ENCODE data around the gene DNAAF8.
"Not testable (repeated sequence)": the region's sequence is repeated elsewhere in the genome, so short reads cannot be mapped to it uniquely, and the experiment has no call there.

The DNAAF8 gene

GRCh38 chr16:4783251-4783950 lies 49.1 kb downstream of the DNAAF8 start:
- DNase-seq (ENCODE audit: low read depth in 2 of 2) = no peak

- DNase-seq (ENCODE audit: low read depth in 2 of 2) = no peak
These were observed 49.6 kb downstream of the DNAAF8 start for GRCh38 chr16:4783951-4784336.

GRCh38 chr16:4784444-4784987 lies 50.2 kb downstream of the DNAAF8 start:
- not testable (repeated sequence) for DNase-seq (ENCODE audit: low read depth in 2 of 2)

DNA sequence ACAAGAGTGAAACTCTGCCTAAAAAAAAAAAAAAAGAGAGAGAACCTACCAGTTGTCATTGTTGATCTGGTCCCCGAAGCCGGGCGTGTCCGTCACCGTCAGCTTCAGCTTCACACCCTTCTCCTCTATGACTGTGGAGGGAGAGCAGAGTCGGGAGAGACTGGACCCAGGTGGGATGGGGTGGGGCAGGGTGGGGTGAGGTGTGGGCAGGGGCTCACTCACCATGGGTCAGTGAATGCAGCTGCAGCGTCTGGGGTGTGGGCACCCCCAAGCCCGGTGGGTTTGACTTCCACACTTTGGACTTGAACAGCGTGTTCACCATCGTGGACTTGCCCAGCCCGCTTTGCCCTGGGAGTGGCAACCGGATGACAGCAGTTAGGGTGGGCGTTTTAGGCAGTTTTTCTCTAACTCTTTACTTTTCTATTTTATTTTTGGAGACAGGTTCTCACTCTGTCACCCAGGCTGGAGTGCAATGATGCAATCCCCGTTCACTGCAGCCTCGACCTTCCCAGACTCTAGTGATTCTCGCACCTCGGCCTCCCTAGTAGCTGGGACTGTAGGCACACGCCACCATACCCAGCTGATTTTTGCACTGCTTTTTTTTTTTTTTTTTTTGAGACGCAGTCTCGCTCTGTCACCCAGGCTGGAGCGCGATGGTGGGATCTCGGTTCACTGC lies 51.6 kb downstream of the DNAAF8 start:
- no peak for DNase-seq (ENCODE audit: low read depth in 2 of 2)

DNA sequence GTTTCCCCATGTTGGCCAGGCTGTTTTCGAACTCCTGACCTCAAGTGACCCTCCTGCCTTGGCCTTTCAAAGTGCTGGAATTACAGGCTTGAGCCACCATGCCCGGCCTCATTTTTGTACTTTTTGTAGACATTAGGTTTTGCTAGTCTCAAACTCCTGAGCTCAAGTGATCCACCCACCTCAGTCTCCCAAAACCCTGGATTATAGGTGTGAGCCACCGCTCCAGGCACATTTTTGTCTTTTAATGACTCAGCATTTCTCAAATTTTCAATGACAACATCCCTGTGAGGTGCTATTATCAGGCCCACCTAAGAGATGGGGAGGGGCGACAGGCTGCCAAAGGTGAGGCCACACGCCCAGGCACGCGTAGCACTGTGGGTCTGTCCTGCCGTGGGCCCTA lies 52.7 kb downstream of the DNAAF8 start:
- no peak for DNase-seq (ENCODE audit: low read depth in 2 of 2)

- no peak for DNase-seq (ENCODE audit: low read depth in 2 of 2)
These were observed 53.5 kb downstream of the DNAAF8 start, which contains the start of gene SEPTIN12 for GRCh38 chr16:4787627-4788482. TSS of gene SEPTIN12 (minus strand) at chr16:4788345. CDS start at chr16:4787645, 700 bp downstream.

DNA sequence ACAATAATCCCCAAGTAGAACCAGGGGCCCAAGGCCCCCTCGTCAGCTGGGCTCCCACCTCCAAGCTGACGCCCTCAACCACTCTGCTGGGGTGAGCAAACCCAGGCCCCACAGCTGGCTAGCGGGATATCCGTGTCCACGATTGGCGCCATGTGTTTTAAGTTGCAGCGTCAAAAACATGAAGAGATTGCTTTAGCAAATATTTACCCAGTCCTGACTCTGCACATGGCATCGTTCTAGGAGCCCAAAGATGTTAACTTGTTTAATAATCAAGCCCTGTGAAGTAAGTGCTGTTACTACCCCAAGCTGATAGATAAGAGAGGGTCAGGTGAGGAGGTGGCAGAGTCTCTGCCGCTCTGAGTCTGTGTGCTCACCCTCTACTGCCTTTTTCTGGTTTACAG lies 54.2 kb downstream of the DNAAF8 start:
- no peak for DNase-seq (ENCODE audit: low read depth in 2 of 2)

DNA sequence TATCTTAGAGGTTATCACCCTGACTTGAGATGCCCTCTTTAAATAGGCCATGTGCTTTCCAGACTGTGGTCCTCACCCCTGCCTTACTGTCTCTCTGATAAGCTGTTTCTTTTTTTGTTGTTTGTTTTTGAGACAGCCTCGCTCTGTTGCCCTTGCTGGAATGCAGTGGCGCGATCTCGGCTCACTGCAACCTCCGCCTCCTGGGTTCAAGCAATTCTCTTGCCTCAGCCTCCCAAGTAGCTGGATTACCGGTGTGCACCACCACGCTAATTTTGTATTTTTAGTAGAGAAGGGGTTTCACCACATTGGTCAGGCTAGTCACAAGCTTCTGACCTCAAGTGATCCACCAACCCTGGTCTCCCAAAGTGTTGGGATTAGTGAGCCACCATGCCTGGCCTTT lies 54.6 kb downstream of the DNAAF8 start:
- no peak for DNase-seq (ENCODE audit: low read depth in 2 of 2)

DNA sequence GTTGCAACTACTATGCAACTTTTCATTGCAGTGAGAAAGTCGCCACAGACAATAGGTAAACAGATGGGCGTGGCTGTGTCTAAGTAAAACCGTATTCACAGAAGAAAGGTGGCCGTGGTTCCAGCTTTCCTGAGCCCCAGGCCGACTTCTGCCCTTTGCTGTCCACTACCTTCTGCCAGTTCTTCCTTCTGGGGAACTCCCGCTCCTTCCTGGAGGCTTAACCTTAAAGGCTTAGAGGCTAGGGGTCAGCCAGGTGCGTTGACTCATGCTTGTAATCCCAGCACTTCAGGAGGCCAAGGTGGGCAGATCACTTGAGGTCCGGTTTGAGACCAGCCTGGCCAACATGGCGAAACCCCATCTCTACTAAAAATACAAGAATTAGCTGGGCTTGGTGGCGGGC lies 55.9 kb downstream of the DNAAF8 start:
- DNase-seq (ENCODE audit: low read depth in 2 of 2) = no peak

DNA sequence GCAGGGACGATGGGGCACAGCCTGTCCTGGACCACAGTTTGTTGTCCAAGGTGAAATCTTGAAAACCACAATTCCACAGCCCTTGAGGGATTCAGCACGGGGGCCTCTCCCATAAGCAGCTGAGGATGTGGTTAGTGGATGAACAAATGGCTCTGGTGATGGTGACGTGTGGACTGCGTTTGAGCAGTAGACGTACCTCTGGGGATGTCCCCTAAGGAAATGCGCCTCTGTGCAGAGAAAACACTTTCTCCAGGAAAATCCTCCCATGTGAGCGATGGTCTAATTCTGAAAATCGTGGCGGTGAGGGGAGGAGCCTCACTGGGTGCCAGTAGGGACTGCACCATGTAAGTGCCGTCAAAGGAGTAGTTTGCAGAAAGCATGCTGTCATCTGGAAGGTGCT lies 56.5 kb downstream of the DNAAF8 start:
- no peak for DNase-seq (ENCODE audit: low read depth in 2 of 2)

DNA sequence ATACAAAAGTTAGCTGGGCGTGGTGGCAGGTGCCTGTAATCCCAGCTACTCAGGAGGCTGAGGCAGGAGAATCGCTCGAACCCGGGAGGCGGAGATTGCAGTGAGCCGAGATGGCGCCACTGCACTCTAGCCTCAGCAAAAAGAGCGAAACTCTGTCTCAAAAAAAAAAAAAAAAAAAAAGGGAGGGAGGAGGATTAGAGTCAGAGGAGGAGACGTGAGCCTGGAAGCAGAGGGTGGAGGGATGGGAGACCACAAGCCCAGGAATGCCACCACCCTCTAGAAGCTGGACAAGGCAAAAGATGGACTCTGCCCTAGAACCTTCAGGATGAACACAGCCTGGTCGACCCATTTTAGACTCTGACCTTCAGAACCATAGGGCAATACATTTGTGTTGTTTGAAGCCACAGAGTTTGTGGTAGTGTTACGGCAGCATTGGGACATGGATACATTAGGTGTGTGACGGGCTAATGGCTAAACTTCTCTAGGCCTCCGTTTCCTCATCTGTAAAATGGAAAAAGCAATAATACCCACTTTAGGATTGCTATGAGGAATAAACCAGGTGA lies 58.7 kb downstream of the DNAAF8 start:
- no peak for DNase-seq (ENCODE audit: low read depth in 2 of 2)

GRCh38 chr16:4795181-4795827 lies 61.0 kb downstream of the DNAAF8 start, which contains the start of gene SMIM22:
TSS of gene SMIM22 (plus strand) at chr16:4795369. CDS start at chr16:4795735, 366 bp downstream.
- DNase-seq (ENCODE audit: low read depth in 2 of 2) = no peak

GRCh38 chr16:4795828-4796572 lies 61.7 kb downstream of the DNAAF8 start:
- no peak for DNase-seq (ENCODE audit: low read depth in 2 of 2)

GRCh38 chr16:4796982-4797804 lies 62.9 kb downstream of the DNAAF8 start:
- no peak for DNase-seq (ENCODE audit: low read depth in 2 of 2)

DNA sequence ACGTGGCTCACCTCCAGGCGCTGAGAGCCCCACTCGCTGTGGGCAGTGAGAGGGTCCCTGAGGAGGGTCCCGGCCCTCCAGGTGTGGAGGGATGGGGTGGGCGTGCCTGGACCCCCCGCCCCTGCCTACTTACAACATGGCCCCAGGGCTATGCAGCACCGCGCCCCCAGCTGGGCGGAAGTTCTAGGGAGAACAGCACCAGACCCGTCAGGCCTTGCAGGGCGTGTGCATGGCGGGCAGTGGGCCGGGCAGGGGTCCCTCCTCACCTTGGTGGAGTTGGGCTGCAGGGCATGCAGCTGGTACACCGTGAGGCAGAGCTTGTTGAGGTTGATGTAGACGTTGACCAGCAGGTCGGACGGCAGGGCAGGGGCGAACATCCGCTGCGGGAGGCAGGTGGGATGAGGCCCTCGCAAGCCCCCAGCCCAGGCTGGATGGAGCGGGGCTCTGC lies 63.5 kb downstream of the DNAAF8 start:
- no peak for DNase-seq (ENCODE audit: low read depth in 2 of 2)

DNA sequence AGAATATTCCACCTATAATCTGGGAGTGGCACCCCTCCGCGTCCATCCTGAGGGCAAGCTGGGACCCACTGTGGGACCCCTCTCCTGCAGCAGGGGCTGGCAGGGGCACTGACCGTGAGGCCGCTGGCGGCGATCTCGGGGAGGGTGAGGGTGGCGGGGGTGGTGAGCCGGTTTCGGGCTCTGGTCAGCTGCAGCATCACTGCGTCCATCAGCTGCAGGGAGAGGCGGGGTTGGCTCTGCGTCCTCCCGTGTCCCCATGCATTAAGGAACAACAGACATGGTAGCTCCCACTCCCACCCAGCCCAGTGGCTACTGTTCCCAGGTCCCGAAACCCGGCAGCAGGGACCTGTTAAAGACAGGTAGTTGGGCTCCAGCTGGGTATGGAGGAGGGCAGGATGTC lies 64.1 kb downstream of the DNAAF8 start:
- no peak for DNase-seq (ENCODE audit: low read depth in 2 of 2)
